Omental fat pad (tissue), 4 donors: ENCODE data around the gene SMIM31. TPM values are rescaled to one million over a fixed set of nuclear protein-coding genes. Genes with fewer than 3 reads are reported as not detected.

Experiments
- ATAC-seq: fragments of 150-250 bp; one replicate; pipeline ENCODE4 v1.9.1; 2016; ENCODE audit warnings: mild to moderate bottlenecking, moderate library complexity; ENCODE audit not compliant: low FRiP score
- DNase-seq: peaks from one replicate; pipeline ENCODE4 v3.0.0-alpha.2; 2019; ENCODE audit warnings: low spot score
- total RNA-seq, 4 donors: library from RNA; depleted of rRNA; stranded (reverse); fragments of >200 nt; gene quantifications; one replicate each; pipeline ENCODE4 v1.1.0, GENCODE V29; 2016
- TF ChIP-seq, protein P1 (sequence below), 3 donors: fragments of 450-650 bp; IDR thresholded peaks; one replicate each; pipeline ENCODE4 v1.5.1; 2016 to 2017; ENCODE audit warnings: antibody characterized with exemption in 3 of 3, mild to moderate bottlenecking in 3 of 3, moderate library complexity in 2 of 3

The SMIM31 gene
- total RNA-seq: not detected

GRCh38 chr4:164753873-164754488, at the start of gene SMIM31:
Gene SMIM31, plus strand, starts transcription at chr4:164754131. Its CDS starts 16,313 bp downstream, at chr4:164770444.
- ATAC-seq: no peak
- TF ChIP-seq, protein P1, sequence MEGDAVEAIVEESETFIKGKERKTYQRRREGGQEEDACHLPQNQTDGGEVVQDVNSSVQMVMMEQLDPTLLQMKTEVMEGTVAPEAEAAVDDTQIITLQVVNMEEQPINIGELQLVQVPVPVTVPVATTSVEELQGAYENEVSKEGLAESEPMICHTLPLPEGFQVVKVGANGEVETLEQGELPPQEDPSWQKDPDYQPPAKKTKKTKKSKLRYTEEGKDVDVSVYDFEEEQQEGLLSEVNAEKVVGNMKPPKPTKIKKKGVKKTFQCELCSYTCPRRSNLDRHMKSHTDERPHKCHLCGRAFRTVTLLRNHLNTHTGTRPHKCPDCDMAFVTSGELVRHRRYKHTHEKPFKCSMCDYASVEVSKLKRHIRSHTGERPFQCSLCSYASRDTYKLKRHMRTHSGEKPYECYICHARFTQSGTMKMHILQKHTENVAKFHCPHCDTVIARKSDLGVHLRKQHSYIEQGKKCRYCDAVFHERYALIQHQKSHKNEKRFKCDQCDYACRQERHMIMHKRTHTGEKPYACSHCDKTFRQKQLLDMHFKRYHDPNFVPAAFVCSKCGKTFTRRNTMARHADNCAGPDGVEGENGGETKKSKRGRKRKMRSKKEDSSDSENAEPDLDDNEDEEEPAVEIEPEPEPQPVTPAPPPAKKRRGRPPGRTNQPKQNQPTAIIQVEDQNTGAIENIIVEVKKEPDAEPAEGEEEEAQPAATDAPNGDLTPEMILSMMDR (IDR thresholded peaks at IDR 0.05): no peak
- DNase-seq: no peak

GRCh38 chr4:164706675-164707074, 47.3 kb upstream of the SMIM31 start:
- ATAC-seq: no peak
- TF ChIP-seq, protein P1 (IDR thresholded peaks at IDR 0.05): no peak
- DNase-seq: no peak

GRCh38 chr4:164716901-164717300, 37.0 kb upstream of the SMIM31 start:
- ATAC-seq: no peak
- no peak for DNase-seq
- TF ChIP-seq, protein P1 (IDR thresholded peaks at IDR 0.05): no peak

DNA sequence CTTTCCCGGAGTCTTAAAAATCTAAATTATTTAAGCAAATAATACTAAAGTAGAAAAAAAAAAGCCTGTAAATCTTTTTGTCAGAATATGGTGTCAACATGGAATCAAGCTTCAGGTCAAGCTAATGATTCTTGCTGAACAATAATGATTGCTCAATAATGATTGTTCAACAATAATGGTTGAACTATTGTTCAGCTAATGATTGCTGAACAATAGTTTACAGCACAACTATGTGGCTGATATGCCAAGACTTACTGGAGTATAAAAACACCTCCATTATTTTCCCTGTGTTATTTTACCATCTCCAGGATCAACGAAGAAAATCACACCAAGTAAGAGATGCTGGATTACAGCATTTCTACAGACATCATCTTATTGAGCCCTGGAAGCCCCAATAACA, 35.1 kb upstream of the SMIM31 start:
- TF ChIP-seq, protein P1 (IDR thresholded peaks at IDR 0.05): no peak
- ATAC-seq (no peak), DNase-seq (no peak)

DNA sequence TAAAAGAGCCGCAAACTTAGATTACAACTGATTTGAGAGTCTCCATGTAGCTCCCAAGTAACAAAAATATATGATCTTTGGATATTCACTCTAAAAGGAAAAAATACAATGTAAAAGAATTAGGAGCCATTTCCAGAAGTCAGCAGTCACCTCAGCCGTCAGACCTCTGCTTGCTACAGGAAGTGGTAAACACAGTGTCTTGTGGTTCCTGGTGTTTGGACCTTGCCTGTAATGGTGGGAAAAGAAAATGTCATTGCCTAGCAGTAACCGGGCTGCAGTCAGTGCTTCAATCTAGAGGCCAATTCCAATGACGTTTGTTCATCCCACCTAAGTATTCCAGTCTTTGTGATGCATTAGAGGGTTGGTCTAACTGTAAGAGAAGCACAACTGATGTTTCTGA, 28.9 kb upstream of the SMIM31 start:
- ATAC-seq: no peak
- DNase-seq: no peak
- TF ChIP-seq, protein P1 (IDR thresholded peaks at IDR 0.05): no peak

GRCh38 chr4:164730705-164731393, 23.1 kb upstream of the SMIM31 start:
- no peak for DNase-seq
- TF ChIP-seq, protein P1 (IDR thresholded peaks at IDR 0.05): no peak
- ATAC-seq: no peak
